Fibroblast of skin of left biceps (primary cell): Measurements from ENCODE around the gene RBM39.
"Not testable (repeated sequence)": the region's sequence is repeated elsewhere in the genome, so short reads cannot be mapped to it uniquely, and the experiment has no call there.

ENCODE experiments used
- DNase-seq, 2 experiments: peaks; one replicate each; pipeline ENCODE4 v3.0.0-alpha.2; 2013; ENCODE audit warnings: low read depth in 2 of 2

The RBM39 gene

DNA sequence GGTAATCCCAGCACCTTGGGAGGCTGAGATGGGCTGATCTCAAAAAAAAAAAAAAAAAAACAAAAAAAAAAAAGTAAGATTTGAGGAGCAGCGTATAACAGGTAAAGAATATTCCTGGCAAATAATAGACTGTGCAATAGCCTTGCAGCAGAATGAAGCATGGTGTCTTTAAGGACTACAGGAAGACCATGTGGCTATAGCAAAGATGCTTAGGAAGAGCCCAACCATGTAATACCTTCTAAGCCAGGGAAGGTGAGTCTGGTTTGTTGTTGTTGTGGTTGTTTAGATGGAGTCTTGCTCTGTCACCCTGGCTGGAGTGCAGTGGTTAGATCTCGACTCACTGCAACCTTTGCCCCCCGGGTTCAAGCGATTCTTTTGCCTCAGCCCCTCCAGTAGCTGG lies 14.3 kb upstream of the RBM39 start:
- DNase-seq, result no peak

DNA sequence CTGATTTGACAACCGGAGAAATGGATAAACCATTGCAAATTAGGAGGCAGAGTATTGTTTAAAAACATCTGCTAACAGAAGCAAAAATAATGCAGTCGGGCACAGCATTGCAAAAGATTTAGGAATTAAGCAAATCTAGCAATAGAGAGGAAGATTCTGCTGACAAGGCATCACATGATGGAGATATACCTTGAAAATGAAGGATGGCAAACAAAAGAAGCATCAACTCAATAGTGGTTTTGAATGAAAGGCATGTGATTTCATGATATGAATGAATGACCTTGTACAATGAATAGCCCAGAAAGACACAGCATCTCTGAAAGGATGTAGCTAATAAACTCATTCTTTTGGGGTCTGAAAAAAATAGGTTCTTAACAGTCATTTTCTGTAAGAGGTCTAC lies 8.6 kb upstream of the RBM39 start:
- no peak for DNase-seq

DNA sequence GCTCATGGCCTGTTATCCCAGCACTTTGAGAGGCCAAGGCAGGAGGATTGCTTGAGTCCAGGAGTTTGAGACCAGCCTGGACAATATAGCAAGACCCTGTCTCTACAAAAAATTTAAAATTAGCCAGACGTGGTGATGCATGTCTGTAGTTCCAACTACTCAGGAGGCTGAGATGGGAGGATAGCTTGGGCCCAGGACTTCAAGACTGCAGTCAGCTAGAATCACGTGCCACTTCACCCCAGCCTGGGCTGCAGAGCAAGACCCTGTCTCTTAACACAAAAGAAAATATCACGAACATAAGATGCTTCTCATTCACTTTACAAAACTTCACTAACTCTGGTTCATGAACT lies 2.4 kb upstream of the RBM39 start:
- not testable (repeated sequence) for DNase-seq

DNA sequence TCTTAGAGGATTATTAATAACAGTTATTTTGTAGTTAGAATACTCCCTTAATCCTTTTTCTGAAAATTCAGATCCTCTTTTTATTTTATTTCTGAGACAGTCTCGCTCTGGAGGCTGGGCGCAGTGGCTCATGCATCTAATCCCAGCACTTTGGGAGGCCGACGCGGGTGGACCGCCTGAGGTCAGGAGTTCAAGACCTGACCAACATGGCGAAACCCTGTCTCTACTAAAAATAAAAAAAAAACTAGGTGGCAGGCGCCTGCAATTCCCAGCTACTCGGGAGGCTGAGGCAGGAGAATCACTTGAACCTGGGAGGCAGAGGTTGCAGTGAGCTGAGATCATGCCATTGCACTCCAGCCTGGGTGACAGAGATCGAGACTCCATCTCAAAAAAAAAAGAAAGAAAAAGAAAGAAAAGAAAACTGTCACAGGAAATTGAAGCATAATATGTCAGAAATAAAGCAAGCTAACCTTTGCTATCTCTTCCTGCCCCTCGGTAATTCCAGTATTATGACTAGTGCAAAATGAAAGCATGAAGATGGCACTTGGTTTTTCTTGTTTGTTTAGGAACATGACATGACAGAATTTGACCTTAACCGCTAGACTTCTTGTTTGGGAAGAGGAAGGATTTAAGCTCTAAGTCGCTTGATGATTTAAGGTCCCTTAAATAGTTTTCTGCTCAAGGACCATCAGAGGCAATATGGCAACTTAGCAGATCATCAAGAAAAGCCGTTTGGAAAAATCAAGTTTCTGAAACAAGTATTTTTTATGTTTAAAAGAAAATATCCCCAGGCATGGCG lies 1.8 kb upstream of the RBM39 start:
- DNase-seq, result no peak

DNA sequence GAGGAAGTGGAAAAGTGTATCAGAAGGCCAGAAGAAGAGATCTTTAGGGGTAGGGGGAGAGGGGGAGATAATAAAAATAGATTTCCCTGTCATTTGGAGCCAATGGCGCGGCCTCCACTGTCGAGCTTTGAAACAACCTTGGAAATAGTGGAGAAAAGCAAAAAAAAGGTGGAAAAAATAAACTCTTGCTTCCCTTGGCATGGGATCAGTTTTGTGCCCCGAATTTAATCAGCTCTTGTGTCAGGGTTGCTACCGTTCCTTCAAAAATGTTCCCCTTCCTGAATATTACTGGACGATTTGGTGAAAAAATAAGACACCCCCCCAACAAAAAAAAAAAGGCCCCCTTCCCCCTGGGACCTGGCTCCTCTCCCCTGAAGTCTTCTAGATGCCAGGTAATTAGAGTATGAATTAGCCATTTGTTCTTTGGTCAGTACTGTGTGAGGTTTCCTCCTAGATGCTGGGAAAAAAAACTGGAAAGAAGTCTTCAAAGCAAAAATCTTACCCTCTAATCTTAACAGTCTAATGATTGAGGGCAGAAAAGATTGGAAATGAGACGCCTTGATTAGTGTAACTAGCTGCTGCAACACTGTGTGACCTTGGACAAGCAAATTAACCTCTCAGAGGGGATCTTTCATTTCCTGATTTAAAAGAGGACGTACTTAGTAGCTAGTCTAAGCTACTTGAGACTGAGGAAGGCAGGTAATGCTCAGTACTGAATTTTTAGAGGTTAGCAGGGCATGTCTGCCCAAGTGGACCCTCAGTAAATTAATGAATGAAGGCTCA lies 872 bp upstream of the RBM39 start:
- DNase-seq, result no peak

DNA sequence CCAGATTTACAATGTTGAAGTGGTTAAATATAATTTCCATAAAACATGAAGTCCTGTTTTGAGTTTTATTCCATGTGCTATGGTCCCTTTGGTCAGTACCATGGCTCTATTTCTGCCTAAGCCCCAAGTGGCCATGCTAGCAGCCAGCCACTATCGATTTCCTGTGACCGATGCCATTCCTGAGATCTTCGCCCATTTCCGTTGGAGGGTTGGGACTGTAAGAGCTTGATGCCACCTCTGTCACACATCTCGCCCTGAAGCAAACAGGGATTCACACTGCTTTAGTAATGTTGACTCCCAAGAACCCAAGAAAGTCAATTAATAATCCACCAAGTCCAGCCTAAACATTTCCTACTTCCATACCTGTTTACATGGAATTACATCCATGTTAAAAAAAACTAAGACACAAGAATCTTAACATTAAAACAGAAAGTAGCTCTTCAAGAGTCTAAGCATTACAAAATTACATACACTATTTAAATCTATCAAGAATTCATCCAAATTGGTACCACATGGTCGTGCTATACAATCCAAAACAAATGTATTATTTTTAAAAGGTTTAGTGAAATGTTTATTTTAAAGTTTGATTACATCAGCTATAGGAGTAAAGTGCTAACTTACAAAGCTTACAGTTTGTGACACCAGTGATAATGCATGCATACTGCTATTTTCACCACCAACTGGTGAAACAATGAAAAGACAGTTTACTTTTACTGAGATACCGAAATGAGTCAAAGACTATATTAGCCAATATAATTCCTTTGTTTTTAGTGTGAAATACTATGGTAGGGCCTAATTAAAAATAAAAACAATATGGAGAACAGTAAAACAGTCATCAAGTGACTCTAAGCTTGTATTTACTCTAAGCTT lies 2.5 kb downstream of the RBM39 start:
- DNase-seq, result no peak

DNA sequence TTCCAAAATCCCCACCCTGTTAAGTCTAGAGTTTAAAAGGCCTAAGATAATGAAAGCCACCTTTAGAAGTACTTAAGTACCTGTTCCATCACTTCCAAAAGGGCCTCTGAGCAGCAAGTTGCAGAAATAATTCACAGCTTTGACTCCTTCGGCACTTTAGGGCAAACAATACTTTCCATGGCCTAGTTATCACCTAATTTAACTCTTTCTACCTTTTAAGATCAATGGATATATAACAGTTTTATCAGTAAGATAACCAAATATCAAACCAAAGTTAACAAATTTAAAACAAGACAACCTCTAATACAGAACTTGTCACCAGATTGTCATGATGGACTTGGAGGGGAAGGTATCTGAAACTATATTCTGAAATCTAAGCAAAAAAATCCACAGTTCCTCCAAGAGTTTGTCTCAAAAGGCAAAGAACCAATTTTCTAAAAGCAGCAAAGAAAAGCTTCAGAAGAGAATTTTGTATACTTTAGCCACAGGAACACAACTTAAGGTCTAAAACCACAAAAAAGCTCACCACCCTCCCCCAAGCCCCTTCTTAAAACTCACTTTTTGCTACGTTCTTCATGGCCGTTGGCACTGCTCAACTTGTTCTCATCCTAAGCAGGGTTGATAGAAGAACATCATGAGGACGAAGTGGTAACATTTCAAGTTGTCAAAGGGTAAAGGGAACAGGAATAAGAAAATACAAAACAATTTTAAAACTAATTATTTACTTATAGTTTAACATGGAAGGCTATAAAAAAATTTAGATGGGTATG lies 3.5 kb downstream of the RBM39 start:
- no peak for DNase-seq

DNA sequence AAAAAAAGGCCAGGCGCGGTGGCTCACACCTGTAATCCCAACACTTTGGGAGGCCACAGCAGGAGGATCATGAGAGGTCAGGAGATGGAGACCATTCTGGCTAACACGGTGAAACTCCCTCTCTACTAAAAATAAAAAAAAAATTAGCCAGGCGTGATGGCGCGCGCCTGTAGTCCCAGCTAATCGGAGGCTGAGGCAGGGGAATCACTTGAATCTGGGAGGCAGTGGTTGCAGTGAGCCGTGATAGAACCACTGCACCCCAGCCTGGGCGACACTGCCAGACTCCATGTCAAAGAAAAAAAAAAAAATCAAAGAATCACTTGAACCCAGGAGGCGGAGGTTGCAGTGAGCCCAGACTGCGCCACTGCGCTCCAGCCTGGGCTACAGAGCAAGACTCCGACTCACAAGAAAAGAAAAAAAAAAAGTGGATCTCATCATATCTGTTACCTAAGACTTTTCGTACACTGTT lies 4.2 kb downstream of the RBM39 start:
- DNase-seq, result no peak

DNA sequence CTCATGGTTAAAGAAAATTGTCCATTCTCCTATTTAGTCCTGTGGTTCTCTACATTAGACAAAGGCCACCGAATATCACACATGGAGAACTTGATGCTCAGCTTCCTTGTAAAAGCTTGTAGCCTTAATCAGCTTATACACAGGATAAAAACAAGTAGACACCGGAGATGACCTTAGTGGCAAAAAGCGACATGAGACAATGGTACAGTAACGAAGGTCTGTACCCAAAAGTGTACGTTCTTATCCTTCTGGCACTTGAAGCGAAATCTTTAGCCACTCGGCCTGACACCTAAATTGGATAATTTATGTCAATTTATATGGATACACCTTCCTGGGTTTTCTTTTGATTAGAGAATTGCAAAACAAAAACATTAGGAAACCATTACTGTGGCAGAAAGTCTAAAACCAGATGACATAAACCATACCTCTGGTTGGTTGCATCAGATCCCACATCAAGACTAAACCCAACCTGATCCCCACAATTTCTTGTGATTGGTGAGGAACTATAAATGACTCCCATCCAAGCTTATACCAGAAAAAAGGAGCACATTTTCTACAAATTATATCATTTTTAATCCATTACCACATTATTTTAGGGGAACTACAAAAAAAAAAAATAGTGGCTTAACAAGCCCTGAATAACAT lies 6.1 kb downstream of the RBM39 start:
- DNase-seq, result no peak

DNA sequence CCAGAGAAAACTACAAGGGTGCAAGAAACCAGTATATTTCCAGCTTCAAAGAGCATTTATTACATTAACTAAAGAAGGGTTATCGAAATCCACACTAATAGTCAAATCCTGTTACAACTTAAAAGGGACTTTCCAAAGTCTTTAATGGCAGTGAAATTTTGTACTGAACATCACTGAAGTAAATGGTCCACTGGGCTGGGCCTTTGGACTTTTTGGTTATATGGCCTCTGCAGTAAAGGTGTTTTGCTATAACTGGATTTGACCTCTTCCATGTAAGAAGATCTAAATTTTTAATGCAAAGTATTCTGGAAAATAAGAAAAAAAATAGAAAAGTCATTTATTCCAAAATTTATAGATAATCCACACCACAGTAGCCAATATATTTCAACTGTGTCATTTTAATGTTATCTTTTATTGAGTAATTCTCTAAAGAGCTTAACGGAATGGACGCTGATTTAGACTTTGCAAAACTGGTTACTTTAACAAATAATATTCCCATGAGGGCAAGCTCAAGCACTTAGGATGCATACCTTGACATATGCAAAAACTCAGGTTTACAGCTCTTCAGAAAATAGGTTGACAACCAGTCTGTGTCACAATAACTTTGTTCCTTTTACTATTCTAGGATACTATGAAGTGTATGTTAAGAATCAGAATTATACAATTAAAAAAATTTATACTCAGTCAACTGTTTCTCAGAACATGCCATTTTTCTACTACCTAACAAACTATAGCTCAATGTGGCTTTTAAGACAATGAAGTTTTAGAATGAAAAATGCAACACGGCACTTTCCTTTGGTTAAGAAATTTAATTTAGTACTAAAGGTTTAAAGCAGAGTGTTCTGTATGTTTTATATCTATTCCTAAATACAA lies 7.0 kb downstream of the RBM39 start:
- DNase-seq, result no peak

DNA sequence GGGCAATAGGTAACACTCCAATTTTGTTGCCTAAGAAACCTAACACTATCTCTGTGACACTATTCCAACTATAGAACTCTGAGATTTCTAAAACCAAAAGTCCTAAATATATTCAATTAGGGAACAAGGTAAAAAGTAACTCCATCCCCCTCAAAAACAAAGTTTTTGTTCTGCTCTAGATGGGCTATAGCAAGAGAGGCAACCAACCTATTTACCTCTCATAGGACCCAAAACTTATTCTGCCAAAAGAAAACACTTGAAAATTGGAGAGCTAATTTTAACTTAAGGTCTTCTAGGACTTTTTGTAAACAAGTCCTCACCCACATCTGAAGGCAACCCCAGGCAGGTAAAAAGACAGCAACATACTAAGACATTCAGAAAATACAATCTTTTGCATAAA lies 7.7 kb downstream of the RBM39 start:
- no peak for DNase-seq

DNA sequence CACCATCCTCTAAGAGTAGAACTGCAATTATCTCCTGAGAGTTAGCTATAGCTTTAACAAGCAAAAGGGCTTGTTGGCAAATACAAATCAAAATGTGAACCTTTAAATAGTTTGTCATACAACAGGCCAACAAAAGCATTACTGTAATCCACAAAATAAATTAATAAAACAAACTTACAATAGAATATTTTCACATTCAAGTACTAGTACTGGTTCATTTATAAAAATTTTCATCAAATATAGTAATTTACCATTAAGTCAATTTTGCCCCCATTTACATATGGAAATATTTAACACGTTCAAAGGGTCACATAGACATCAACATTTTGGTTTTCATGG lies 9.4 kb downstream of the RBM39 start:
- no peak for DNase-seq

DNA sequence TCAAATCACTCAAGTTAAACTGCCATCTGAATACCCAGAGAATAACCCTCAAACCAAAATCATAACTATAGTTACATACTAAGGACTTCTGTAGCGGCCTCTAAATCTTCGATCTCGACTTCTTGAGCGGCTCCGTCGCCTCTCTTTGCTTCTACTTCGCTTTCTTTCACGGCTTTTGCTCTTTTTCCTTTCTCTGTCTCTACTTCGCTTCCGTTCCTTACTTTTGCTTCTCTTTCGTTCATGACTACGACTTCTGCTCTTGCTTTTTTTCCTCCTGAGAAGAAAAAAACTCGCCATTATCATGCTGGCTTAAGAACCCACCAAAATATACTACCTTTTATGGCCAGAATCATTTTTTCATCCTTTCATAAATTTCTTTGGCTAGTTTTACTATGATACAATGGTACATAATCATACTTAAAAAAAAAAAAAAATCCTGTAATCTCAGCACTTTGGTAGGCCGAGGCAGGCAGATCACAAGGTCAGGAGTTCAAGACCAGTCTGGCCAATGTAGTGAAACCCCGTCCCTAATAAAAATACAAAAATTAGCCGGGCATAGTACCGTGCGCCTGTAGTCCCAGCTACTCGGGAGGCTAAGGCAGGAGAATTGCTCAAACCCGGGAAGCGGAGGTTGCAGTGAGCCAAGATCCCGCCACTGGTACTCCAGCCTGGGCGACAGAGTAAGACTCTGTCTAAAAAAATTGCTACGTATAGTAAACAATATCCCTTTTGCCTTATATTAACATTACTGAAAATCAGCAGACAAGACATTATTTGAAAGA lies 10.0 kb downstream of the RBM39 start:
- DNase-seq, result no peak

DNA sequence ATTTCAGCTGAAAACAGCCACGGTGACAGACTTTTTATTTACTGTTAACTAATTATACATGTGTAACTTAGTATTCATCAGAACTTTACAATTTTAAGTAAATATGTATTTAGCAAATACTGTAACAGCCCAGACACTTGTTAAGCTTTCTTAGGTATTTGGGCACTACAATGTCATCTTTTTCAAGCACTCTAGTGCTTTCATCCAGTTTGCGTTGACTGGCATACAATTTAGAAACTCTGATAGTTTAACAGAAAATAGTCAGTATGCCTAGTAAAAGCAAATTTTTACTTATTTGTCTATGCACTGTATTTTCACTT lies 10.6 kb downstream of the RBM39 start:
- no peak for DNase-seq

DNA sequence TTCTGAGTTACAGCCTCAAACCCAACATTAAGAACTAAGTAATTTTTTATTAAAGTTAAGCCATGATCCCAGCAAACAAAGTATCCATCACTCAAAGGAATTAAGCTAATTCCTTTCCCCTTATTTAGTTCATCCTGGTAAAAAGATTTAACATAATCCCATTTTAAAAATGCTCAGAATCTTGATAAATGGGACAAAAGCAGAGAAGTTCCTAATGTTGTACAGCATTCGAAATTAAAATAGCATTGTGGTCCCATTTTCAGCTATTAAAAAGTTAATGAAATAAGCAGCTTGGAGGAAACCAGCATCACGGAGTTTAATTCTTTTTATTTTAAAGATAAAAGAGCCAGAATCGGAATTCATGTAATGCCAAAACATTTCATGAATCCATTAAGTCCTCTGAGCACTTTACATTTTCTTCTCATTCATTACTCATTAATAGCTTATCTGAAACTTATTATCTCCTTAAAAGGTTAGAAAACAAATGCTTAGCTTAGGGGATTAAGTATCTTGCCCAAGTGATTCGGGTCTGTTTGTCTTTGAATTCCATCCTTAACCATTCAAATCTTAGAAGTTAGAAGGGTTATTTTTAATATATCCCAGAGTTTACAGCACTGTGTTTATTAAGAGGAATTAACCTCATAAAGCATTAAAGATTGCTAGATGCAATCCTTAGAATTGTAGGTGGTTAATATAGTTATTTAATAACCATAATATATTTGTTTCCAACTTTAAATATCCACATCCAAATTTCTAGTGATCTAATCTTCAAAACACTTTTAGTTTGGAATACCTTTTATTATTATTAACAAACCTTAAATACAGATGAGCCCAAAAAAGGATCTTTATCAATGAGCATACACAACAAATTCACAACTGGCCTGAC lies 11.2 kb downstream of the RBM39 start:
- DNase-seq, result no peak

DNA sequence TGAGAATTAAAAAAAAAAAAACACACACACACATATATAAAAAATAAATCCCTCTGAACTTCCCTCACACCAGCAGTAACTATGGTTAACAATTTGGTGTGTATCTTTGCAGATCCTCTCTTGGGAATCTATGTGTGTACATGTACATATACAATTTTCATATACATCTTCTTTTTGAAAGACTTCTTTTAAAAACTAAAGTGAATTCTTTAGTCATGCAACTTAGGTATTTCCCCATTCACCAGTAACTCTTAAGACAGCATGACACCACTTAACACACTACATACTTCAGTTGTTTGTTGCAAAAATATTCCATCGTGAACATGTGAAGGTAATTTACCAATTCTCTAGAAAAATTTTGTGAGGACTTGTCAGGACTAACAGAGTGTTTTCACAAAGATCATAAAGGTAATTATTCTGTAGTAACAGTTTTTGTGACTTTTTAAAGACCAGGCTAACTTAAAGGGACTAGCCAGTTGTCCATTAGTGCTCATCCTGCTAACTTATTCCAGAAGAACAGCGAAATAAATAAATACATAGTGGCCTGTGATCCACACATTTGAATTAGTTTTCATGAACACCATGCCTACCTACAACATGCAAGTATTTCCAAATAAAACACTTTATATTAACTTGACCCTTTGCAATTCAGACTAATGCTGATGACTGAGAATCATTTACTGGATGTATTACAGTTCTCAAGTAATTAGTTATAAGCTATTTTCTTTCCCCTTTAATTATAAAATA lies 12.1 kb downstream of the RBM39 start:
- DNase-seq, result no peak

DNA sequence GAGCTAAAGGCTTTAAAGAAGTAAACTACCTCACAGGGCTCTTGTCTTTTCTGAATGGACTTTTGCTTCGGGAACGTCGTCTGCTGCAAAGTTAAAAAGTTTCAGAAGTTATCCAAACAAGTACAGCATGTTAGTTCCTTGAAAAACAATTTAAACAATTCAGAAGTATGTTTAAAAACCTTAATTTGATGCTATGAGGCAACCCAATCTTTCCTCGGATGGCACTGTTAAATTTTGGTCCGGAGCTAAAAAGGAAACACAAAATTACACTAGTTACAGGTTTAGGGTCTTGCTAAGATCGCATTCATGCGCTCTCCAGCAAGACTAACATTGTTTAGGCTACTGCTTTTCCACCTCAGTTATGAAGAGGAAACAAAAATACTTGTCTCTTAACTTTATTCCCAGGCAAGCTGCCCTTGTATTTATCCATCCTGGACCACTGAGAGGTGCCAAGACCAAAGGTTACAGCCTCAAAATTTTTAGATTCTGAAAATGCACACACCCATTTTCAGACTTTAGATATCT lies 12.7 kb downstream of the RBM39 start:
- DNase-seq, result no peak
